Cardiac muscle cell (in vitro differentiated cells and primary cell): Measurements from ENCODE around the gene PCDH12. TPM values are rescaled to one million over a fixed set of nuclear protein-coding genes. Genes with fewer than 3 reads are reported as not detected.

Experiments used
- DNase-seq, 2 donors: peaks; one replicate each; pipeline versions ENCODE4 v3.0.0 to v3.0.0-alpha.2; 2010 to 2017; ENCODE audit warnings: low read depth in 1 of 2, low spot score in 1 of 2
- H3K27ac ChIP-seq: fragments of 200-600 bp; sonication (generic); 2 replicates; pipeline ENCODE4 v1.5.1; 2016
- H3K27me3 ChIP-seq: fragments of 200-600 bp; sonication (generic); 2 replicates; pipeline ENCODE4 v1.6.0; 2016; ENCODE audit warnings: control low read depth
- H3K36me3 ChIP-seq: fragments of 200-600 bp; sonication (generic); 2 replicates; pipeline ENCODE4 v1.5.1; 2016; ENCODE audit warnings: control low read depth
- H3K4me1 ChIP-seq: fragments of 200-600 bp; sonication (generic); 2 replicates; pipeline ENCODE4 v1.8.1; 2017; ENCODE audit warnings: low read depth, mild to moderate bottlenecking, mixed run types
- H3K4me3 ChIP-seq: fragments of 200-600 bp; sonication (generic); 2 replicates; pipeline ENCODE4 v1.5.1; 2016; ENCODE audit warnings: mild to moderate bottlenecking
- H3K9me3 ChIP-seq: fragments of 200-600 bp; sonication (generic); 2 replicates; pipeline ENCODE4 v1.5.1; 2017; ENCODE audit warnings: low read depth, mild to moderate bottlenecking, control low read depth
- CTCF ChIP-seq: IDR thresholded peaks from 2 replicates; pipeline ENCODE4 v1.5.1; 2012; ENCODE audit warnings: low read depth, mild to moderate bottlenecking, low read length
- polyA plus RNA-seq: library from polyadenylated mRNA; unstranded; fragments of >200 nt; fragmentation: Nextera tagmentation; extraction: Ambion mirVana; gene quantifications from 2 replicates; pipeline ENCODE4 v1.2.1, GENCODE V29; 2016
- total RNA-seq: library from RNA; depleted of rRNA; stranded (reverse); fragments of >200 nt; gene quantifications from 2 replicates; pipeline ENCODE4 v1.2.3, GENCODE V29; 2016

Gene PCDH12
- total and polyA plus RNA-seq, 2 experiments from 2014 or later: 0.44 to 0.57 TPM

- DNase-seq: peak in 1 of 2 donors; percentile 40
- Histone ChIP-seq H3K9me3 (no peaks in the 10 kb centered on the region), H3K27ac (no peak overlapping the region), H3K36me3 (peaks cover 39% of the 10 kb centered on the region), H3K4me3 (no peak overlapping the region), H3K27me3 (no peaks in the 10 kb centered on the region), H3K4me1 (peaks cover 13% of the 10 kb centered on the region)
- TF ChIP-seq CTCF: no peak
These were observed 16.0 kb upstream of the PCDH12 start for GRCh38 chr5:141973871-141974595.

- H3K9me3 ChIP-seq: no peaks in the 10 kb centered on the region
- peak in 1 of 2 donors; percentile 45 for DNase-seq
- H3K4me1 ChIP-seq: peaks cover 13% of the 10 kb centered on the region
- H3K36me3 ChIP-seq: peaks cover 17% of the 10 kb centered on the region
- peak overlapping the region; percentile 97 for H3K27ac ChIP-seq
- no peak for TF ChIP-seq CTCF
- H3K4me3 ChIP-seq: peak overlapping the region; percentile 73
- H3K27me3 ChIP-seq: no peaks in the 10 kb centered on the region
These were observed 12.1 kb upstream of the PCDH12 start for GRCh38 chr5:141969783-141970771.

GRCh38 chr5:141968914-141969608 is 11.1 kb upstream of the PCDH12 start, which contains the start of gene RNF14:
Gene RNF14, plus strand, starts transcription at chr5:141969105. Its CDS starts 4,484 bp downstream, at chr5:141973589.
- peak; percentile 74 for TF ChIP-seq CTCF
- Histone ChIP-seq H3K36me3 (peaks cover 7% of the 10 kb centered on the region), H3K9me3 (no peaks in the 10 kb centered on the region), H3K4me1 (peaks cover 13% of the 10 kb centered on the region), H3K4me3 (peak within 1 kb of the TSS; percentile 73), H3K27me3 (no peaks in the 10 kb centered on the region), H3K27ac (peak within 1 kb of the TSS; percentile 97)
- peak; percentile 96 to 97 for DNase-seq

- H3K36me3 ChIP-seq: no peaks in the 10 kb centered on the region
- H3K4me1 ChIP-seq: peaks cover 13% of the 10 kb centered on the region
- no peak overlapping the region for H3K27ac ChIP-seq
- TF ChIP-seq CTCF: no peak
- DNase-seq: no peak
- H3K4me3 ChIP-seq: no peak overlapping the region
- H3K27me3 ChIP-seq: no peaks in the 10 kb centered on the region
- H3K9me3 ChIP-seq: no peaks in the 10 kb centered on the region
These were observed 8.9 kb upstream of the PCDH12 start for GRCh38 chr5:141966963-141967333.

GRCh38 chr5:141966275-141966962 is 8.4 kb upstream of the PCDH12 start:
- no peaks in the 10 kb centered on the region for H3K36me3 ChIP-seq
- H3K4me3 ChIP-seq: no peak overlapping the region
- peaks cover 14% of the 10 kb centered on the region for H3K4me1 ChIP-seq
- TF ChIP-seq CTCF: no peak
- no peak for DNase-seq
- H3K27me3 ChIP-seq: no peaks in the 10 kb centered on the region
- H3K9me3 ChIP-seq: no peaks in the 10 kb centered on the region
- no peak overlapping the region for H3K27ac ChIP-seq
